GM19238 (cell line): ENCODE results near the gene LHFPL5.

Experiments
- DNase-seq: peaks from one replicate; pipeline ENCODE4 v3.0.0; 2011; ENCODE audit warnings: low spot score; ENCODE audit not compliant: insufficient read length

The LHFPL5 gene

DNA sequence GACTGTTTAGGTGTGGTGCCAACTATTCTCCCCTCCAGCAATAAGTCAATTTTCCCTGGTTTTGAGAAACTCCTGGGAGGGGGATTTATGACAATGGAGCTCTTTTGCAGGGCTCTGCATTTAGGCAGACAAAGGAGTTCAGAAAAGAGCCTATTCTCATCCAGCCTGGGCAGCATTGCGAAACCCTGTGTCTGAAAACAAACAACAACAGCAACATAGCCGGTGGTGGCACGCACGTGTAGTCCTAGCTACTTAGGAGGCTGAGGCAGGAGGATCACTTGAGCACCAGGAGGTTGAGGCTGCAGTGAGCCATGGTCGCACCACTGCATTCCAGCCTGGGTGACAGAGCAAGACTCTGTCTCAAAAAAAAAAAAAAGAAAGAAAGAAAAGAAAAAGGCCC lies 14.5 kb upstream of the LHFPL5 start:
- no peak for DNase-seq

GRCh38 chr6:35794536-35795452 lies 10.4 kb upstream of the LHFPL5 start:
- DNase-seq: no peak

DNA sequence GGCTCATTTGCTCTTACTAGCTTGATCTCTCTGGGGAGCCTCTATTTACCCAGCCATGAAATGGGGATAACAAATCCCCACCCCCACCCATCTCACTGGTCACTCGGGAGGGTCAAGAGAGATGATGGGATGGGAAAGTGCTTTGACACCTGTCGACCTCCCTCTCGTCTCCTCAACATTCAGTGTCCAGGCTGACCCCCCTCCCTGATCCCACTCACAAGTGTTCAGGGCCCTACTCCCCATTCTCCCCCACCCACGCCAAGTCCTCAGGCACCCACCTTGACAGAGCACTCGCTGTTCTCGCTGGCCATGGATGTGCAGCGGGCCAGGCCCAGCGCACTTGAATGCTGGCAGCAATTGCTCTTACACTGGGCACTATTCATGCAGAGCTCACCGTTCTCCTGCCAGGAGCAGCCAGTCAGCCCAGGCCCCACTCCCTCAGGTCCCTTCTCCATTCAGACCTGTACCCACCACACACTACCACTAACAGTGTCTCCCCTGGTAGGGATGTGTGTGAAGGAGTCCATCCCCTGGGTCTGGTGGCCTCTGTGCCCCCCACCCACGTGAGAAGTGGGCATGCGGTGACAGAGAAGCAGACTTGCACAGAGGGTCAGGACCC lies 9.6 kb upstream of the LHFPL5 start:
- DNase-seq: no peak

DNA sequence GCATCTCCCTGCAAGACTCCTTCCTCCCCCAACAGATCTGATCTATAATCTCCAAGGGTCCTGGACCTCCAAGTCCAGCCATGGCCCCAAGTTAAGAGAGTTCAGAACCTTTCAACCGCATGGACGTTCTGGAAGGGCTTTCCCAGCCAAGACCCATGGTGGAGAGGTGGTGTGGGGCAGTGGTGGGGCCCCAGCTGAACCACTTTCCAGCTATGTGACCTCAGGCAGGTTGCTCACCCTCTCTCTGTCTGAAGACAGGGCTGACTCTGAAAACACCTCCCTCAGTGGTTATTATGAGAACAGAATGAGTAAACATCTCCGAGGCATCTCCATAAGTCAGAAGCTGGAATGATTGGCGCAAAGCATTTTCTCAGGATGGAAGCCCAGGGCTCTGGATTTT lies 8.9 kb upstream of the LHFPL5 start:
- DNase-seq: no peak

- no peak for DNase-seq
These were observed 7.2 kb upstream of the LHFPL5 start for GRCh38 chr6:35797837-35798526.

DNA sequence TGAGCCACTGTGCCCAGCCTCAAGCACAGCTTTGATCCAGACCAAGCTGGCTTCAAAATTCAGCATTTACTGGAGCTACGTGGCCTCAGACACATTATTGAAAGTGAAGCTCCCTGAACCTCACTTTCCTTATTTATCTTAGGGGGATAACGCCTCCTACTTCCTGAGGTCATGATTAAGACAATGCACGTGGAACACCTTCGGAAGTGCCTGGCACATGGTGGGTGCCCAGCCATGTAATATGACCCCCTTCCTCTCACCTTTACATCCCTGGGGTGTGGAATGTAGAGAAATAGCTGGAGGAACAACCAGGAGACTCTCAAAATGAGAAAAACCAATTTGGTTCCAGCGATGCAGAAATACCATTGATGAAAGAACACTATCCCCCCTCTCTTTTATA lies 6.4 kb upstream of the LHFPL5 start:
- no peak for DNase-seq

- no peak for DNase-seq
These were observed 4.0 kb upstream of the LHFPL5 start for GRCh38 chr6:35801148-35801547.

DNA sequence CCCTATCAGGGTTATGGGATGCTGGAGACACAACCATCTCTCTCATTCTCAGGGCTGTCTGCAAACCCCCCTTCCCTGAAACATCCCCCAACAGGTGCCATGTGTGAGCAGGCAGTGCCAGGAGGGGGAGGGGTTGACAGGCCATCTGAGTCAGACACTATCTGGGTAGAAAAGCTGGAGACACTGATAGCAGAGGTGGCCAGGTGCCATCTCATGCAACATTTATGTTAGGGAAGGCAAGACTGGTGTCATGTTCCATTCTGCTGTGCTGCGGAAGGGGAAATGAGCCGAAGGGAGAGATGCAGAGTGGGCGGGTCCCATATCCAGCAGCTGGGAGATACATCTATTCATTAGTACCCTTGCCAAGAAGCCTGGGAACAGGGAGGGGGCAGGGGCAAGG lies 3.5 kb downstream of the LHFPL5 start:
- DNase-seq: no peak

- DNase-seq: no peak
These were observed 4.7 kb downstream of the LHFPL5 start for GRCh38 chr6:35809809-35810208.

- no peak for DNase-seq
These were observed 6.0 kb downstream of the LHFPL5 start for GRCh38 chr6:35810971-35811698.

- DNase-seq: no peak
These were observed 6.5 kb downstream of the LHFPL5 start for GRCh38 chr6:35811699-35811995.

- no peak for DNase-seq
These were observed 12.4 kb downstream of the LHFPL5 start for GRCh38 chr6:35817515-35817914.

- DNase-seq: no peak
These were observed 18.4 kb downstream of the LHFPL5 start for GRCh38 chr6:35823601-35824000.

GRCh38 chr6:35824552-35825192 lies 19.5 kb downstream of the LHFPL5 start:
- no peak for DNase-seq

- no peak for DNase-seq
These were observed 24.2 kb downstream of the LHFPL5 start for GRCh38 chr6:35829306-35829705.

DNA sequence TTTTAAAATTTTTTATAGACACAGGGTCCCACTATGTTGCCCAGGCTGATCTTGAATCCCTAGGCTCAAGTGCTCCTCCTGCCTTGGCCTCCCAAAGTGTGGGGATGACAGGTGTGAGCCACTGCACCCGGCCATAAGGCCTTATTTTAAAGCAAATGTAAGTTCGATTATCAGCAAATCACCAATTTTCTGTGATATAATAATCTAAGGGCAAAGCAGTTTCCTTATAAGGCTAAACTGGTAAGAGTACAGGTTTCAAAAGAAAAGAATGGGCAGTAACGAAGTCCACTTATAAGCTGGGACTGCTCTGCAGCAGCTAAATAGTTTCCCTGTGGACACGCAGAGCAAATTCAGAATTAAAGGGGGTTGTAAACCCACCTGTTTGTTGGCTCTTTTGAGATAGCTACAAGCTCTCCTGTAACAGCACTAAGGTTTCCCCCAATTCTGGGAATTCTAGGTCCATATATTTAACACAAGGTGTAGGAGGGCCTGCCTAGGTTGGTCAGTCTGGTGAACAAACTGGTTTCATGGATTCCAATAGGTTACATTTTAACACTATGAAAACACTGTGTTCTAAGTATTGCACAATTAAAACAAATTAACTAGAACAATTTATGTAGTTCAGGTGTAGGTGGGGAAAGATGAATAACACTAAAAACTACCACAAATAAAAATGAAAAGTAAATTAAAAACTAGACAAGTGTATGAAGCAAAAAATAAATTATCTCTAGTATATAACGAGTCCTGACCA lies 26.3 kb downstream of the LHFPL5 start:
- no peak for DNase-seq

DNA sequence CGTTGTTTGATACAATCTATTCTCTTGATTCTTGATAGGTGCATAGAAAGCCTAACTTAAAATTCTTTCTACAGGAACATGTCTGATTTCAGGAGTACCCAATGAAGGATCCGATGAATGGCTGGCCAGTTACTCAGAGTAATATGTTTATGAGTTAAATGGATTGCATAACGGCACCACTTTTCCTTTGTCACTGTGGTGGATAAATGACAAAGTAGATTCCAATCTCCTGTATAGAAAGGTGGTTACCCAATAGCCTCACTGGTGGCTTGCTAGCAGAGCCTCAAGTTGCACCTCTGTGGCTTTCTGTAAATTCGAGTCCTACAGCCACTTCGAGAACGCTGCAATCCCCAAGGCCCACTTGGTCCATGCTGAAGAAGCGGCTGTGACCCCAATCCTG lies 28.4 kb downstream of the LHFPL5 start:
- no peak for DNase-seq

- DNase-seq: no peak
These were observed 33.9 kb downstream of the LHFPL5 start for GRCh38 chr6:35839019-35839418.

DNA sequence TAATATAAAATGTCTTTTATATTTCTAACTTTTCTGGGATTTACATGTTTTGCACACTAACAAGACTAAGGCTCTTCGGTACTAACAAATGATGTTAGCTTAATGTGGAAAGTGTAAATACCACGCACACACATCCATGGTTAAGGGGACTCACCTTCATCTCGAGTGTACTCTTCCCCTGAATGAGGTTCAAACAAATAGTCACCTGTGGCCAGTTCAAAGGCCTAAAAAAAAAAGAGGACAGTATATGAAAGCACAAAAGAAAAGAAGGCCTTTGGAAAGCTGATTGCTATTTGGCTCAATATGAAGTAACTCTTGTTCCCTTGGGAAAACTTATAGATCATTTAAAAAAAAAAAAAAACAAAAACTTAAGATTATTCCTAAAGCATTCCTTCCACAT lies 37.2 kb downstream of the LHFPL5 start:
- no peak for DNase-seq

DNA sequence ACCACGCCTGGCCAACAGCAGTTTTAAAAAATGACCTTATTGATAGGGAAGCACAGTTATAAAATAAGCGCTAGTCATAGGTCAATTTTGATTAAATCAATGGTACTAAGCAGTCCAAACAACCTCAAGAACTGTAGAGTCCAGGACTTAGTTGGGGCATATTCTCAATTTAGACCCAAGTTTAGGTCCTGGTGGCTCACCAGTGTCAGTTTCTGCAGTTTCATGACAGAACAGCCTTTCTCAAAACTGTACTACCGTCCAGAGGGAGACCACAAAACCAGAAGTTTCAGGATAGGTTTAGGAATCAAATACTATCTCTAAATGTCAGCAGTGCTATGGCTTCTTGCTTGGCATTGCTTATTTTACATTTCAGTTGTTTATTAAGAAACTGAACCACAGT lies 39.1 kb downstream of the LHFPL5 start:
- no peak for DNase-seq

DNA sequence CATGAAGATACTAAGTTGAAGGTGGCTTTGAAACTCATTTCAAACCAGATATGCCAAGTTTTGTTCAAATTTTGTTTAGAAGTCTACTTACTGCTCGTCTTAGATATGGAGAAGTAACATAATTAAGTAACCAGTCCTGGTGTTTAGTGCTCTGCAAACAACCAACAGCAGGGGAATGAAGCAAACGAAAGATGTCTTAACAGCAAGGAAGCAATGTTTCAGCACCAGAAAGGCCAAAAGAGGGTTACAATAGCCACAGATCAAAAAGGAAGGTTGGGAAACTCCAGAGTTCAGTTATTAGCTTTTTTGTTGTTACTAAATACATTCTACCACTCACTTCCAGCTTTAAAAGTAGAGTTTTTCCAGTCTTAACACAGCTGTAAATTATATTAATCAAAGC lies 45.1 kb downstream of the LHFPL5 start:
- DNase-seq: no peak
